Measurements from ENCODE around the gene AGAP1.

GRCh38 chr2:235964787-235965390 is 471.0 kb downstream of the AGAP1 start:
- TF ChIP-seq CTCF (IDR thresholded peaks at IDR 0.05) (no peak), POLR2A (IDR thresholded peaks at IDR 0.05) (no peak)
